Activated CD4-positive, CD25-positive, alpha-beta regulatory T cell treated with anti-CD3 and anti-CD28 coated beads, Interleukin-2, amount 50 U/mL, for 16 hours (primary cell): Measurements from ENCODE around the gene SPATS2L.

ENCODE experiments used
- DNase-seq: peaks from one replicate; pipeline ENCODE4 v3.0.0-alpha.2; 2020; ENCODE audit warnings: low read depth, low spot score

The SPATS2L gene

GRCh38 chr2:200376513-200377354 is 70.2 kb downstream of the SPATS2L start:
- no peak for DNase-seq

- DNase-seq = no peak
Measured at GRCh38 chr2:200377355-200378336, 71.2 kb downstream of the SPATS2L start.

- no peak for DNase-seq
Measured at GRCh38 chr2:200378652-200379290, 72.3 kb downstream of the SPATS2L start.

- no peak for DNase-seq
Measured at GRCh38 chr2:200379481-200380090, 73.1 kb downstream of the SPATS2L start.

GRCh38 chr2:200380091-200380561 is 73.6 kb downstream of the SPATS2L start:
- no peak for DNase-seq

- DNase-seq = no peak
Measured at GRCh38 chr2:200380833-200381542, 74.5 kb downstream of the SPATS2L start.

- no peak for DNase-seq
Measured at GRCh38 chr2:200382874-200383273, 76.4 kb downstream of the SPATS2L start.

- no peak for DNase-seq
Measured at GRCh38 chr2:200383380-200384110, 77.1 kb downstream of the SPATS2L start.

- no peak for DNase-seq
Measured at GRCh38 chr2:200385063-200385635, 78.7 kb downstream of the SPATS2L start.

- DNase-seq = no peak
Measured at GRCh38 chr2:200393191-200393590, 86.7 kb downstream of the SPATS2L start.

- no peak for DNase-seq
Measured at GRCh38 chr2:200394045-200394444, 87.6 kb downstream of the SPATS2L start.

- DNase-seq = no peak
Measured at GRCh38 chr2:200396781-200397242, 90.3 kb downstream of the SPATS2L start.

GRCh38 chr2:200397785-200398184 is 91.3 kb downstream of the SPATS2L start:
- no peak for DNase-seq

- DNase-seq = no peak
Measured at GRCh38 chr2:200399046-200399445, 92.6 kb downstream of the SPATS2L start.

- no peak for DNase-seq
Measured at GRCh38 chr2:200399636-200400035, 93.1 kb downstream of the SPATS2L start.

- no peak for DNase-seq
Measured at GRCh38 chr2:200403814-200404213, 97.3 kb downstream of the SPATS2L start.

- no peak for DNase-seq
Measured at GRCh38 chr2:200404615-200405014, 98.1 kb downstream of the SPATS2L start.

- DNase-seq = no peak
Measured at GRCh38 chr2:200405599-200406298, 99.3 kb downstream of the SPATS2L start.

GRCh38 chr2:200406379-200406778 is 99.9 kb downstream of the SPATS2L start:
- no peak for DNase-seq
